Measurements from ENCODE around the gene LYPLA2. TPM values are rescaled to one million over a fixed set of nuclear protein-coding genes. Genes with fewer than 3 reads are reported as not detected.
A peak's percentile ranks its signal among the peaks of the same experiment; 100 is the strongest.
"Not testable (repeated sequence)": the region's sequence is repeated elsewhere in the genome, so short reads cannot be mapped to it uniquely, and the experiment has no call there.

LYPLA2 gene
- total RNA-seq, 4 donors from 2014 or later = 23.1 to 110 (median 84.4) TPM

DNA sequence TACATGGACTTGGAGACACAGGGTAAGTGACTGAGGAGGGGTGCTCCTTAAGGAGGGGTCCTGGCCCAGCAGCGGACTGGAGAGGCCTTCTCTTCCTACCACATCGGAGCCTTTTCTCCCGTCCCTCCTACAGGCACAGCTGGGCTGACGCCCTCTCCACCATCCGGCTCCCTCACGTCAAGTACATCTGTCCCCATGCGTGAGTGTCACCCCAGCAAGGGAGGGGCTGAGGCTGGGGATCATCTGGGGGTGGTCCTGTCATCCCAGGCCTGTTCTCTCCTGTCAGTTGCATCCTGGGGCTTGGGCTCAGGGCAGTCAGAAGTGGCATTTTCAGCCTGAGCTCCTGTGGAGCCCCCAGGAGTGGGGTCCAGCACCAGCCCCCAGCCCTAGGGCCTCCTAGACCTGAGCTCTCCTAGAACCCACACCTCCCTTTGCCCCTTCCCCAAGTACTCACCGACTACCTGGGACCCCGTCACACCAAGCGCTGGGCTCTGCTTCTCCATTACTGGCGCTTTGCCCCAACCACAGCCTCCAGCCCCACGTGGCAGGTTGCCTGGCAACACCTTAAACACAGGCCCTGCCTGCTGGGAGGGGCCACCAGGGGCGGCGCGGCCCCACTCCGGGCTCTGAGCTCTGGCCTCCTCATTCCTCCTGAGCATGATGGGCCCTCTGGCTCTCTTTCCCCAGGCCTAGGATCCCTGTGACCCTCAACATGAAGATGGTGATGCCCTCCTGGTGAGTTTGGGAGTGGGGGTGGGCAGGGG, 2.3 kb downstream of the LYPLA2 start:
- in situ Hi-C loops (cut with MboI; ENCODE audit: low pct_ligation_motif_present in 1 of 4, low pct_unique_long_range_greater_than_20kb in 1 of 4, low sequenced_read_pairs in 3 of 4) = no loop called here
- DNase-seq = peak; percentile 72
- WGBS, 2 donors (ENCODE audit: low coverage in 1 of 2) = 53 to 83% methylated on average over 4 to 16 of the region's 16 CpGs

GRCh38 chr1:23793861-23794731, 3.2 kb downstream of the LYPLA2 start:
- TF ChIP-seq EP300 (IDR thresholded peaks at IDR 0.05; ENCODE audit: low read depth) = no peak
- no peak for TF ChIP-seq POLR2AphosphoS5 (IDR thresholded peaks at IDR 0.05)
- TF ChIP-seq, protein P1, sequence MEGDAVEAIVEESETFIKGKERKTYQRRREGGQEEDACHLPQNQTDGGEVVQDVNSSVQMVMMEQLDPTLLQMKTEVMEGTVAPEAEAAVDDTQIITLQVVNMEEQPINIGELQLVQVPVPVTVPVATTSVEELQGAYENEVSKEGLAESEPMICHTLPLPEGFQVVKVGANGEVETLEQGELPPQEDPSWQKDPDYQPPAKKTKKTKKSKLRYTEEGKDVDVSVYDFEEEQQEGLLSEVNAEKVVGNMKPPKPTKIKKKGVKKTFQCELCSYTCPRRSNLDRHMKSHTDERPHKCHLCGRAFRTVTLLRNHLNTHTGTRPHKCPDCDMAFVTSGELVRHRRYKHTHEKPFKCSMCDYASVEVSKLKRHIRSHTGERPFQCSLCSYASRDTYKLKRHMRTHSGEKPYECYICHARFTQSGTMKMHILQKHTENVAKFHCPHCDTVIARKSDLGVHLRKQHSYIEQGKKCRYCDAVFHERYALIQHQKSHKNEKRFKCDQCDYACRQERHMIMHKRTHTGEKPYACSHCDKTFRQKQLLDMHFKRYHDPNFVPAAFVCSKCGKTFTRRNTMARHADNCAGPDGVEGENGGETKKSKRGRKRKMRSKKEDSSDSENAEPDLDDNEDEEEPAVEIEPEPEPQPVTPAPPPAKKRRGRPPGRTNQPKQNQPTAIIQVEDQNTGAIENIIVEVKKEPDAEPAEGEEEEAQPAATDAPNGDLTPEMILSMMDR (IDR thresholded peaks at IDR 0.05) = no peak
- no peak for TF ChIP-seq POLR2A (IDR thresholded peaks at IDR 0.05)
- 71% methylated on average over 21 of the region's 21 CpGs; no CpG with 5 or more reads in 1 of the 2 donors for WGBS, 2 donors (ENCODE audit: low coverage in 1 of 2)
- no peaks in the 10 kb centered on the region for H3K9me3 ChIP-seq
- no peak overlapping the region for H3K4me3 ChIP-seq
- H3K4me1 ChIP-seq = peaks cover 11 to 52% (median 43%) of the 10 kb centered on the region in 4 donors
- in situ Hi-C loops (cut with MboI; ENCODE audit: low pct_ligation_motif_present in 1 of 4, low pct_unique_long_range_greater_than_20kb in 1 of 4, low sequenced_read_pairs in 3 of 4) = no loop called here
- intact Hi-C loops (cut with DNase I; ENCODE audit: low total_unique reads) = no loop called here
- no peak for DNase-seq
- no peaks in the 10 kb centered on the region for H3K36me3 ChIP-seq
- no peaks in the 10 kb centered on the region for H3K27me3 ChIP-seq
- peak overlapping the region in 3 of 4 donors; percentile 16 to 49 (median 19) for H3K27ac ChIP-seq

More for the DNA sequence above, 2.3 kb downstream of the LYPLA2 start:
- Histone ChIP-seq H3K36me3 (peaks cover 0 to 2% (median 0%) of the 10 kb centered on the region in 4 donors), H3K27me3 (no peaks in the 10 kb centered on the region), H3K4me1 (peaks cover 11 to 43% (median 35%) of the 10 kb centered on the region in 4 donors), H3K27ac (peak overlapping the region in 3 of 4 donors; percentile 16 to 49 (median 19)), H3K9me3 (no peaks in the 10 kb centered on the region), H3K4me3 (no peak overlapping the region)
- intact Hi-C loops (cut with DNase I; ENCODE audit: low total_unique reads) = no loop called here
- TF ChIP-seq POLR2AphosphoS5 (IDR thresholded peaks at IDR 0.05) (no peak), EP300 (IDR thresholded peaks at IDR 0.05; ENCODE audit: low read depth) (no peak), POLR2A (IDR thresholded peaks at IDR 0.05) (peak; percentile 20)
- TF ChIP-seq, protein P1 (IDR thresholded peaks at IDR 0.05) = no peak

DNA sequence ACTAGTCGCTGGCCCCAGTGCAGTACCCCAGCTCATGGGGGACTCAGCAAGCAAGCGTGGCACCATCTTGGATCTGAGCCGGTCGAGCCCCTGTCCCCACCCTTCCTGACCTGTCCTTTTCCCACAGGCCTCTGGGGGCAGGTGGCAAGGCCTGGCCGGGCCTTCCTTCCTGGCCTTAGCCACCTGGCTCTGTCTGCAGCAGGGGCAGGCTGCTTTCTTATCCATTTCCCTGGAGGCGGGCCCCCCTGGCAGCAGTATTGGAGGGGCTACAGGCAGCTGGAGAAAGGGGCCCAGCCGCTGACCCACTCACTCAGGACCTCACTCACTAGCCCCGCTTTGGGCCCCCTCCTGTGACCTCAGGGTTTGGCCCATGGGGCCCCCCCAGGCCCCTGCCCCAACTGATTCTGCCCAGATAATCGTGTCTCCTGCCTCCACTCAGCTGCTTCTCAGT, 3.8 kb downstream of the LYPLA2 start:
- WGBS, 2 donors (ENCODE audit: low coverage in 1 of 2) = 79 to 100% methylated on average over 1 to 8 of the region's 9 CpGs
- H3K9me3 ChIP-seq; H3K36me3 ChIP-seq; intact Hi-C loops (cut with DNase I; ENCODE audit: low total_unique reads); in situ Hi-C loops (cut with MboI; ENCODE audit: low pct_ligation_motif_present in 1 of 4, low pct_unique_long_range_greater_than_20kb in 1 of 4, low sequenced_read_pairs in 3 of 4); H3K27me3 ChIP-seq; H3K4me3 ChIP-seq; DNase-seq; H3K27ac ChIP-seq: not testable (repeated sequence)
- peaks cover 17 to 59% (median 49%) of the 10 kb centered on the region in 4 donors for H3K4me1 ChIP-seq

DNA sequence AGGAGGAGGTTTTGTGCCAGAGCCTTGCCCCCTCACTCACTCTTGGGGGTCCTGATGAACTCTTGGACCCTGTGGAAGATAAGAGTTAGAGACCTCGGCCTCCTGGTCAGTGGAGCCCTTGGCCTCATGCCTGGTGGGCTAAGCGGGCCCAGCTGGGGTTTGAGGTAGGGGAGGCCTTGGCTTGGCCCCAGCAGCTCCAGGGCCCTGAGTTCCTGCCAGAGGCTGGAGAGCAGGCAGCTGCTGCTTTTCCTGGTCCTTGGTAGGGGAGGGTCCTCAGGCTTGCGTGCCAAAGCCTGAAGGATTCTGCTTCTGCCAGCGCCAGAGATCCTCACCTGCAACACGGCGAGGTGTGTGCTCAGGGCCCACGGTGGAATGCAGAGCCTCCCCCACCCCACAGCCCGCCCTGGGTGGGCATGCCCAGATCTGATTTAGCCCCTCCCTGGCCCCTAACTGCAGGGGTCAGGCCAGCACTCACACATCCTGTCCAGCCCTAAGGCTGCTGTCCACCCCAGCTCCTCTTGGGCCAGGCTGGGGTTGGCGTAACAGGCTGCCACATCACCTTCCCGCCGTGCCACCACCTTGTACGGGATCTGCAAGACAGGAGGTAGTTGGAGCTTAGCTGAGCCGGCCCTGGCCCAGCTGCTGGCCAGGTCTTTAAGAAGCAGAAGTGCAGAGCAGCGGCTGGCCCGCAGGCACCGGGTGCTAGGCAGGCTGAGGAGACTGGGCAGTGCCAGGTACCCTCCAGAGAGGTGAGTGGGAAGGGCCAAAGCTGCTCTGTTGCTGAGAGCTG, 4.9 kb downstream of the LYPLA2 start:
- no peaks in the 10 kb centered on the region for H3K36me3 ChIP-seq

More for the DNA sequence above, 4.9 kb downstream of the LYPLA2 start:
- in situ Hi-C loops (cut with MboI; ENCODE audit: low pct_ligation_motif_present in 1 of 4, low pct_unique_long_range_greater_than_20kb in 1 of 4, low sequenced_read_pairs in 3 of 4) (no loop called here), intact Hi-C loops (cut with DNase I; ENCODE audit: low total_unique reads) (no loop called here)
- peak overlapping the region; percentile 44 to 50 (median 45) for H3K27ac ChIP-seq
- no peaks in the 10 kb centered on the region for H3K27me3 ChIP-seq
- no peak overlapping the region for H3K4me3 ChIP-seq
- WGBS, 2 donors (ENCODE audit: low coverage in 1 of 2) = 69% methylated on average over 12 of the region's 16 CpGs; no CpG with 5 or more reads in 1 of the 2 donors
- peaks cover 19 to 55% (median 45%) of the 10 kb centered on the region in 4 donors for H3K4me1 ChIP-seq
- DNase-seq = no peak
- no peaks in the 10 kb centered on the region for H3K9me3 ChIP-seq
- TF ChIP-seq POLR2AphosphoS5 (IDR thresholded peaks at IDR 0.05) (no peak), POLR2A (IDR thresholded peaks at IDR 0.05) (no peak), EP300 (IDR thresholded peaks at IDR 0.05; ENCODE audit: low read depth) (no peak)

All from transverse colon (tissue), 4 donors.